K562 (cell line): ENCODE data around the gene STT3A. TPM values are rescaled to one million over a fixed set of nuclear protein-coding genes. Genes with fewer than 3 reads are reported as not detected.

Experiments
- ATAC-seq: fragments of 200-7000 bp; cut with Tn5 transposase; 3 replicates; pipeline ENCODE4 v1.9.1; 2020; ENCODE audit warnings: moderate library complexity
- BruUV-seq: library from RNA; stranded (reverse); fragments of 400-500 nt; replicated peaks from 2 replicates; lab custom pipeline; 2021; lab: Mats Ljungman, UMichigan
- CTCF ChIA-PET: fragments of 300-600 bp; formaldehyde crosslinking; extraction: SDS; loops from one replicate; lab custom pipeline; 2021; ENCODE audit warnings: low intra/inter-chr PET ratio; lab: Yijun Ruan, JAX
- POLR2A ChIA-PET: fragments of 300-600, 350-650 bp; sonication (Branson Sonifier 250); formaldehyde crosslinking; extraction: SDS; loops from one replicate; lab custom pipeline; 2021; ENCODE audit warnings: antibody characterized with exemption, inconsistent platforms; lab: Yijun Ruan, JAX
- DNase-seq, 4 experiments: peaks; one replicate each; pipeline versions ENCODE4 v3.0.0 to v3.0.0-alpha.2; 2011 to 2018; ENCODE audit warnings: low spot score in 3 of 4, mixed read lengths in 3 of 4; ENCODE audit errors: extremely low read depth in 1 of 4
- FAIRE-seq: peaks from 2 replicates; lab custom pipeline; 2011; peaks lifted over from hg19 to GRCh38; lab: Jason Lieb, UNC
- H2AFZ ChIP-seq: 2 replicates; pipeline ENCODE4 v1.6.0; 2011; ENCODE audit warnings: low read depth, low read length, control low read depth, inconsistent platforms
- H3K27ac ChIP-seq: fragments of 200-600 bp; 3 replicates; pipeline ENCODE4 v1.8.0; 2011; ENCODE audit warnings: low read depth, mild to moderate bottlenecking, control low read depth, inconsistent platforms, low read length, moderate library complexity, mixed read lengths; ENCODE audit errors: extremely low read depth
- H3K27me3 ChIP-seq, 2 experiments: fragments of 300-600 bp in 1 of 2; 2 replicates in 1 of 2; 3 replicates in 1 of 2; pipeline versions ENCODE4 v1.6.0 to v1.8.0; 2011; ENCODE audit warnings: inconsistent platforms in 2 of 2, low read length in 2 of 2, mild to moderate bottlenecking in 1 of 2, mixed read lengths in 1 of 2, moderate library complexity in 1 of 2; ENCODE audit not compliant: control insufficient read depth in 2 of 2, insufficient read depth in 2 of 2
- H3K36me3 ChIP-seq: fragments of 300-600 bp; 3 replicates; pipeline ENCODE4 v1.8.0; 2011; ENCODE audit warnings: mild to moderate bottlenecking, low read length, inconsistent platforms; ENCODE audit not compliant: control insufficient read depth, insufficient read depth
- H3K4me1 ChIP-seq, 2 experiments: fragments of 200-600 bp in 1 of 2; replicated peaks in 1 of 2; 2 replicates in 1 of 2; 3 replicates in 1 of 2; pipeline versions ENCODE4 v1.5.1 to v1.8.0; 2011; ENCODE audit warnings: inconsistent platforms in 2 of 2, low read length in 2 of 2, mild to moderate bottlenecking in 1 of 2, mixed read lengths in 1 of 2, moderate library complexity in 1 of 2; ENCODE audit not compliant: control insufficient read depth in 2 of 2, insufficient read depth in 2 of 2
- H3K4me2 ChIP-seq: 2 replicates; pipeline ENCODE4 v1.6.1; 2011; ENCODE audit warnings: low read length, control low read depth, inconsistent platforms, mixed read lengths; ENCODE audit not compliant: insufficient read depth
- H3K4me3 ChIP-seq: fragments of 200-600 bp; sonication (generic), shearing (Covaris generic); 2 replicates; pipeline ENCODE4 v1.5.1; 2016; ENCODE audit warnings: control low read depth, inconsistent platforms
- H3K79me2 ChIP-seq: fragments of 200-600 bp; 3 replicates; pipeline ENCODE4 v1.8.0; 2011; ENCODE audit warnings: low read length, inconsistent platforms; ENCODE audit not compliant: control insufficient read depth, insufficient read depth
- H3K9ac ChIP-seq, 2 experiments: 2 replicates each; pipeline versions ENCODE4 v1.6.0 to v1.6.1; 2011; ENCODE audit warnings: low read depth in 2 of 2, low read length in 2 of 2, control low read depth in 1 of 2, inconsistent platforms in 1 of 2, mild to moderate bottlenecking in 1 of 2, mixed read lengths in 1 of 2; ENCODE audit not compliant: insufficient read depth in 1 of 2
- H3K9me1 ChIP-seq: one replicate; pipeline ENCODE4 v1.6.0; 2011; ENCODE audit warnings: inconsistent platforms, mild to moderate bottlenecking, low read length, moderate library complexity; ENCODE audit not compliant: control insufficient read depth, insufficient read depth
- H3K9me3 ChIP-seq: replicated peaks from 2 replicates; pipeline ENCODE4 v1.5.1; 2011; ENCODE audit warnings: low read depth, low read length, inconsistent platforms; ENCODE audit not compliant: control insufficient read depth, insufficient read depth
- H4K20me1 ChIP-seq: replicated peaks from 2 replicates; pipeline ENCODE4 v1.6.1; 2011; ENCODE audit warnings: low read length, inconsistent platforms, mixed read lengths; ENCODE audit not compliant: control insufficient read depth, insufficient read depth
- CCNT2 ChIP-seq: IDR thresholded peaks from 2 replicates; pipeline ENCODE4 v1.6.1; 2011; ENCODE audit warnings: borderline replicate concordance, low read depth, mild to moderate bottlenecking, moderate library complexity, mixed read lengths, low read length; ENCODE audit not compliant: insufficient read length; ENCODE audit errors: extremely low read depth
- CREM ChIP-seq: IDR thresholded peaks from 2 replicates; pipeline ENCODE4 v1.6.1; 2014; ENCODE audit warnings: antibody characterized with exemption, low read depth
- HDGF ChIP-seq: fragments of 450-650 bp; IDR thresholded peaks from 2 replicates; pipeline ENCODE4 v1.6.1; 2016
- HMBOX1 ChIP-seq: sonication (generic); IDR thresholded peaks from 2 replicates; pipeline ENCODE4 v1.6.1; 2016
- HNRNPL ChIP-seq: fragments of 200-400 bp; formaldehyde crosslinking; IDR thresholded peaks from 2 replicates; pipeline ENCODE4 v1.6.1; 2017; ENCODE audit warnings: low read depth, mild to moderate bottlenecking, low read length
- L3MBTL2 ChIP-seq: fragments of 450-650 bp; IDR thresholded peaks from 2 replicates; pipeline ENCODE4 v1.6.1; 2016; ENCODE audit warnings: mild to moderate bottlenecking, moderate library complexity
- MTA3 ChIP-seq: fragments of 450-650 bp; formaldehyde crosslinking; IDR thresholded peaks from 2 replicates; pipeline ENCODE4 v1.6.1; 2017; ENCODE audit warnings: mild to moderate bottlenecking, borderline replicate concordance
- SMARCA4 ChIP-seq: fragments of 450-650 bp; IDR thresholded peaks from 2 replicates; pipeline ENCODE4 v1.6.1; 2016
- ZNF184 ChIP-seq: sonication (generic); formaldehyde crosslinking; IDR thresholded peaks from 2 replicates; pipeline ENCODE4 v1.5.0; 2020; ENCODE audit warnings: missing genetic modification reagents
- ZNF384 ChIP-seq: IDR thresholded peaks from 2 replicates; pipeline ENCODE4 v1.6.1; 2012; ENCODE audit warnings: low read depth, low read length, improper control_type of control experiment
- ZNF639 ChIP-seq, 2 experiments: fragments of 200-800 bp in 1 of 2; sonication (Bioruptor generic) in 1 of 2; sonication (generic) in 1 of 2; formaldehyde crosslinking in 1 of 2; IDR thresholded peaks in 1 of 2; conservative IDR thresholded peaks in 1 of 2; 2 replicates each; pipeline versions ENCODE4 v1.5.0 to v1.6.1; 2016 to 2020; ENCODE audit warnings: missing compliant biosample characterization in 1 of 2, missing genetic modification characterization in 1 of 2, missing genetic modification reagents in 1 of 2
- ZNF668 ChIP-seq: fragments of 250-450 bp; sonication (Bioruptor Pico); IDR thresholded peaks from 2 replicates; pipeline ENCODE4 v1.8.0; 2022; ENCODE audit warnings: mild to moderate bottlenecking, inconsistent platforms
- ZNF740 ChIP-seq, 3 experiments: fragments of 200-800 bp in 1 of 3; sonication (Bioruptor generic) in 1 of 3; sonication (generic) in 1 of 3; formaldehyde crosslinking in 1 of 3; IDR thresholded peaks; 2 replicates each; pipeline versions ENCODE4 v1.6.1 to v1.8.0; 2016 to 2022; ENCODE audit warnings: mild to moderate bottlenecking in 2 of 3, missing compliant biosample characterization in 2 of 3, missing genetic modification characterization in 2 of 3, missing genetic modification reagents in 1 of 3
- WGBS: fragments of 100-300 bp; shearing (Covaris generic); methylation state at CpG from one replicate; pipeline ENCODE4 v1.1.6; 2016; ENCODE audit warnings: low coverage, mixed read lengths; ENCODE audit not compliant: insufficient coverage; ENCODE audit errors: missing lambda C conversion rate; 5-methylcytosine and 5-hydroxymethylcytosine counted together
- in situ Hi-C: fragments of 300-500 bp; cut with MboI; formaldehyde crosslinking; loops from 4 replicates; pipeline ENCODE4 v1.15.0; 2018; ENCODE audit warnings: inconsistent platforms, mixed read lengths
- intact Hi-C: fragments of 100-400 bp; cut with micrococcal nuclease; formaldehyde crosslinking; loops from 2 replicates; pipeline ENCODE4 v1.14.2; 2022
- polyA plus RNA-seq, 8 experiments: library from polyadenylated mRNA; depleted of rRNA in 4 of 8; stranded (reverse) in 5 of 8; unstranded in 3 of 8; fragments of >200 nt; fragmentation: Nextera tagmentation in 2 of 8; fragmentation: Illumina TruSeq in 1 of 8; extraction: Ambion mirVana in 2 of 8; extraction: Trizol in 1 of 8; gene quantifications; 2 replicates each; pipeline versions ENCODE4 v1.2.1 to v1.2.3, GENCODE V29; 2011 to 2014; ENCODE audit warnings: inconsistent platforms in 1 of 8, missing spikeins in 1 of 8
- total RNA-seq, 7 experiments: library from RNA; depleted of rRNA in 6 of 7; stranded (reverse); fragments of >200 nt in 6 of 7; fragmentation: Illumina TruSeq in 2 of 7; extraction: Trizol in 2 of 7; gene quantifications; 2 replicates each; pipeline versions ENCODE4 v1.2.1 to v1.2.3, GENCODE V29; 2011 to 2021; ENCODE audit warnings: low replicate concordance in 1 of 7

Gene STT3A
- total and polyA plus RNA-seq, 9 of the 15 experiments (the other 6 are each of a cell fraction or from before 2014, with no cell fraction given), result 70.7 to 330 (median 192) TPM

GRCh38 chr11:125553357-125553756, 39.3 kb upstream of the STT3A start:
- BruUV-seq, result no TSS peak
- Histone ChIP-seq H3K4me2 (peak overlapping the region; percentile 57), H3K27me3 (no peaks in the 10 kb centered on the region), H3K9me1 (no peaks in the 10 kb centered on the region), H3K27ac (peak overlapping the region; percentile 69), H3K36me3 (no peaks in the 10 kb centered on the region), H3K9ac (peak overlapping the region in 1 of 2 experiments; percentile 37; a peak in 2 of 4 replicates), H4K20me1 (no peaks in the 10 kb centered on the region), H3K4me3 (no peak overlapping the region), H3K4me1 (peaks cover 19 to 58% of the 10 kb centered on the region in 2 experiments), H3K79me2 (no peaks in the 10 kb centered on the region), H3K9me3 (no peaks in the 10 kb centered on the region), H2AFZ (peak overlapping the region; percentile 88)
- in situ Hi-C loops (loop anchor here (10.0 kb wide), 1 partner anchor 321 kb away; no protein-coding TSS in a partner anchor), intact Hi-C loops (loop anchor here (1.0 to 10.0 kb wide), 5 partner anchors 39 to 171 kb away; partner anchors contain the start of genes CHEK1 and STT3A)
- FAIRE-seq (no peak), ATAC-seq (peak; percentile 29), DNase-seq (no peak)
- WGBS, result 14% methylated on average over 1 of the region's 1 CpG
- ChIA-PET CTCF (no interaction called here), POLR2A (interaction anchor here (0.7 to 1.6 kb wide), 4 partner anchors 10 to 68 kb away, joined by 3 to 4 read pairs (median 4); partner anchors contain the start of gene EI24)
- TF ChIP-seq HMBOX1, result 0 out of 2 replicates have a peak, but pooled peaks have one; percentile 27
- TF ChIP-seq ZNF668 (CRISPR knock-in tag), result no peak
- peak; percentile 24 for TF ChIP-seq CCNT2
- no peak for TF ChIP-seq CREM
- 0 out of 4 replicates have a peak, but pooled peaks of 1 of the 2 experiments have one; percentile 12 for TF ChIP-seq ZNF639 (CRISPR knock-in tag; conservative IDR thresholded peaks at IDR 0.05 in 1 of 2, IDR thresholded peaks at IDR 0.05 in 1 of 2)
- no peak for TF ChIP-seq ZNF184 (CRISPR knock-in tag)
- no peak for TF ChIP-seq HNRNPL
- TF ChIP-seq MTA3, result 0 out of 2 replicates have a peak, but pooled peaks have one; percentile 15
- TF ChIP-seq HDGF, result no peak
- peak; percentile 82 for TF ChIP-seq ZNF740 (CRISPR knock-in tag; IDR thresholded peaks at IDR 0.05)
- TF ChIP-seq ZNF740 (tag; IDR thresholded peaks at IDR 0.05), result no peak
- TF ChIP-seq ZNF384, result no peak
- TF ChIP-seq SMARCA4, result no peak
- TF ChIP-seq L3MBTL2, result no peak
